Stimulated activated naive CD8-positive, alpha-beta T cell treated with anti-CD3 and anti-CD28 coated beads, Interleukin-15, amount 100 ng/mL, for 72 hours (primary cell): Measurements from ENCODE around the gene C16orf90.

ENCODE experiments used
- ATAC-seq: fragments of 150-1000 bp; cut with Tn5 transposase; 2 replicates; pipeline ENCODE4 v1.10.0; 2021; ENCODE audit warnings: mild to moderate bottlenecking, moderate library complexity
- DNase-seq, 2 donors: peaks; one replicate each; pipeline ENCODE4 v3.0.0; 2021 to 2022
- H3K27ac Mint-ChIP-seq, 2 donors: one replicate each; pipeline ENCODE4 v1.8.0; 2022; ENCODE audit warnings: mild to moderate bottlenecking in 2 of 2, mixed read lengths in 2 of 2, moderate library complexity in 2 of 2
- H3K27me3 Mint-ChIP-seq: one replicate; pipeline ENCODE4 v1.8.0; 2022; ENCODE audit warnings: mixed read lengths
- H3K4me1 Mint-ChIP-seq: one replicate; pipeline ENCODE4 v1.8.0; 2022; ENCODE audit warnings: mild to moderate bottlenecking, mixed read lengths
- H3K4me3 Mint-ChIP-seq, 2 donors: one replicate each; pipeline ENCODE4 v1.8.0; 2022; ENCODE audit warnings: mild to moderate bottlenecking in 2 of 2, mixed read lengths in 2 of 2, moderate library complexity in 1 of 2
- H3K9me3 Mint-ChIP-seq, 2 donors: one replicate each; pipeline ENCODE4 v1.8.0; 2022; ENCODE audit warnings: mixed read lengths in 2 of 2

C16orf90 gene

DNA sequence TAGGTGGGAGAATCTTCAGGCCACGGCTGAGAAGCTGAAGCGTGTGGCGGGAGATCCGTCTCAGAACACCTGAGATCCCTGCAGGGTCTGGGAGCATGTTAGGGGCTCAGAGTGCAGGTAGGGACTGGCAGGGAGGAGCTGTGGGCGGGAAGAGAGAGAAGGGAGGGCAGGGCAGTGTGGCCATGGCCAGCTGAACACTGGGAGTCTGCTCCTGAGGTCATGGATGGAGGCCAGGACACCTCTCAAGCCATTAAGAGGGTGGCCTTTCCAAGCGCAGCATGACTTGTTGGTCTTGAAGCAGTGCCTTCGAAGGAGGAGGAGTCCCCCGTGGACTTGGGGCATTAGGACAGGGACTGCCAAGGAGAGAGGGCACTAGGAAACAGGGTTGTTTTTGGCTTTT, 28.1 kb downstream of the C16orf90 start:
- DNase-seq = no peak
- no peaks in the 10 kb centered on the region for H3K27me3 Mint-ChIP-seq
- no peaks in the 10 kb centered on the region for H3K9me3 Mint-ChIP-seq
- peak overlapping the region; percentile 58 to 76 for H3K27ac Mint-ChIP-seq
- peak overlapping the region in 1 of 2 donors; percentile 33 for H3K4me3 Mint-ChIP-seq
- ATAC-seq = no peak
- H3K4me1 Mint-ChIP-seq = peaks cover 79% of the 10 kb centered on the region

DNA sequence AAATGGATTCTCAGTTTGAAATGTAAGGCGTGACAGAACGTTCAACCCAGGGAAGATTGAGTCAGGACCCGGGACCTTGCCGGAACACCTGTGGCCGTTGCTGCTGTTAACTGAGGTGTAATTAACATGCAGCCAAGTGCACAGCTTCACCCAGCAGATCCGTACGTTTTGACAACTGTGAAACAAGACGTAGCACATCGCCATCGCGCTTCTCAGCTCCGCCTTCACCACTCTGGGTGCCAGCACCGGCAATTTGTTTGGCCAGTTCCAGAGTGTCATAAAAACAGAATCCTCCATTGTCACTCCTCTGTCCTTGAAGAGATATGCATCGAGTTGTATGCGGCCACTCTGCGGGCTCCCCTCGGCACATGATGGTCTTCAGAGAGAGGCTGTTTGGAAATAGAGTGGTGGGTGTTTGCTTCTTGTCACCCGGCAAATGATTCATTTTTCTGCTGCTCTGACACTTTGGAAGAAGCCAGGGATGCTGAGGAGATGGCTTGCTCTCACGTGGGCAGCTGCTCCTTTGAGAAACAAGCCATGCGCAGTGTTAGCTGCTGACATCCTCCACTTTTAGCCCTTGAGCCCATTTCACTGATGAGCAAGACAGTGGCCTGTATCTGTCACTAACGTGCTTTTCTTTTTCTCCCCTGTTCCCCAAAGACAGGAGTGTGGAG, 29.2 kb downstream of the C16orf90 start:
- H3K27ac Mint-ChIP-seq = peak overlapping the region; percentile 38 to 63
- no peaks in the 10 kb centered on the region for H3K9me3 Mint-ChIP-seq
- ATAC-seq (no peak), DNase-seq (no peak)
- no peak overlapping the region for H3K4me3 Mint-ChIP-seq
- no peaks in the 10 kb centered on the region for H3K27me3 Mint-ChIP-seq
- peaks cover 81% of the 10 kb centered on the region for H3K4me1 Mint-ChIP-seq

GRCh38 chr16:3465301-3465700, 30.0 kb downstream of the C16orf90 start:
- DNase-seq (no peak), ATAC-seq (no peak)
- Mint-ChIP-seq H3K9me3 (no peaks in the 10 kb centered on the region), H3K4me1 (peaks cover 84% of the 10 kb centered on the region), H3K27ac (peak overlapping the region in 1 of 2 donors; percentile 78), H3K27me3 (no peaks in the 10 kb centered on the region), H3K4me3 (no peak overlapping the region)

DNA sequence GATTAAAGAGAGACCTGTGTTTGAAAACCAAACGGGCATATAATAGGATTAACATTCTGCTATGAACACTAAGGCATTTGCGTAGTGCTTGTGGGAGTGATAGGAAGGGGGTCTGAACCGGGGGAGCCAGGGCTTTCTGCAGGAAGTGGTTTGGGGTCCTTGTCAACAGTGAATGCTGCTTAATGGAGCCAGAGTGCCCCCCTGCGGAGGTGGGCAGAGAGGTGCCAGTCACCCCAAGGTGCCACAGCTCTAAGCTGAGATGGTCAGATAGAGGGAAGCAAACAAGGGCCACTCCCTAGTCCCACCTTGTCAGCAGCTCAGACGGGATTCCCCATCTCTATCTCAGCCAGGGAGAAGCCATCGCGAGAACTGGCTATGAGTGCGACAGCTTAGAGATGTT, 34.1 kb downstream of the C16orf90 start:
- peak; percentile 44 for ATAC-seq
- Mint-ChIP-seq H3K4me1 (peaks cover 74% of the 10 kb centered on the region), H3K27ac (peak overlapping the region; percentile 86 to 89), H3K4me3 (peak overlapping the region; percentile 66 to 68), H3K9me3 (no peaks in the 10 kb centered on the region), H3K27me3 (no peaks in the 10 kb centered on the region)
- DNase-seq = peak; percentile 55 to 66

- H3K4me3 Mint-ChIP-seq = peak overlapping the region; percentile 66 to 68
- H3K9me3 Mint-ChIP-seq = no peaks in the 10 kb centered on the region
- H3K27me3 Mint-ChIP-seq = no peaks in the 10 kb centered on the region
- H3K27ac Mint-ChIP-seq = peak overlapping the region; percentile 52 to 86
- DNase-seq = no peak
- peaks cover 73% of the 10 kb centered on the region for H3K4me1 Mint-ChIP-seq
- ATAC-seq = no peak
Observed at GRCh38 chr16:3460585-3460984, 34.7 kb downstream of the C16orf90 start.

DNA sequence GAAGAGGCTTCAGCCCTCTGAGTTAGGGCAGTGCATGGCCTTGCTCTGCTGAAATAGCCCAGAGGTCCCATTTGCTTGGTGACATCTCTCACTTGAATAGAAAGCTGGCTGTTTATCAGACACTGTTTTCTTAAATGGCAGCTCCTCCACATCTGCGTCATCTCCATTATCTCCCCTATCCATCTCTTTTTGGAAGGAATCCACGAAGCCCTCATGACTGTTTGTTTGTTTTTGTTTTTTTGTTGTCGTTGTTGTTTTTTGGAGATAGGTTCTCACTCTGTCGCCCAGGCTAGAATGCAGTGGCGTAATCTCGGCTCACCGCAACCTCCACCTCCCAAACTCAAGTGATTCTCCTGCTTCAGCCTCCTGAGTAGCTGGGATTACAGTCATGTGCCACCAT, 35.2 kb downstream of the C16orf90 start:
- Mint-ChIP-seq H3K27me3 (no peaks in the 10 kb centered on the region), H3K4me3 (peak overlapping the region; percentile 43 to 89), H3K4me1 (peaks cover 69% of the 10 kb centered on the region), H3K27ac (no peak overlapping the region), H3K9me3 (no peaks in the 10 kb centered on the region)
- no peak for ATAC-seq
- no peak for DNase-seq

DNA sequence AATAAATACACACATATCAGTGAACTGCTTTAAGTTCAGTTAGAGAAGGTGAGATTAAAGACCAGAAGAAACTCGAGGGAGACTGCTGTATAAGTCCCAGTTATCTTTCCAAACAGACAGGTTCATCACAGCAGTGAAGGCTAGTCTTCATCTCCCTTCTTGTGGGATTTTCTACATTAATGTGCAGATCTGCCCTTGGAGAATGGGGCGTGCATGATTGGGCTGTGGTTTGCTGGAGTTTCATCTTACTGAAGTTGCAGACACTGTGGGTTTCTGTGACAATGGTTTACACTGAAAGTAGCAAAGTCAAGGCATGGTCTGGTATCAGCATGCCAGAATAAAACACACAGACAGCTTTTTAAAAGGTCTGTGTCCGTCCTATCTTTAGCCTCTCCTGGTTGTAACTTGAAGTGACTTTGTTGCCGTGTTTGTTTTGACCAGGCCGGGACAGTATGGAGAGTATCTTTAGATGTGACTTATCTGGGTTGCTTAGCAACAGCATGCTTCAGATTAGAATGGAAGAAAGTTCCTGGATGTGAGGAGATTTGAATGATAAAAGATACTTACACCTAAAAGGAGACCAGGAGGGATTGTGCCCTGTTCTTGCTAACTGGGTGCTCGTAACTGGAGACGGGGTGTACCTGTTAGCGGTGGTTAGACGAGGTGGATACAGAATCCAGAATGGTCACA, 35.7 kb downstream of the C16orf90 start:
- peak overlapping the region; percentile 89 to 95 for H3K4me3 Mint-ChIP-seq
- ATAC-seq (peak; percentile 41), DNase-seq (peak in 1 of 2 donors; percentile 49)
- peak overlapping the region in 1 of 2 donors; percentile 37 for H3K27ac Mint-ChIP-seq
- peaks cover 64% of the 10 kb centered on the region for H3K4me1 Mint-ChIP-seq
- H3K27me3 Mint-ChIP-seq = no peaks in the 10 kb centered on the region
- no peaks in the 10 kb centered on the region for H3K9me3 Mint-ChIP-seq

DNA sequence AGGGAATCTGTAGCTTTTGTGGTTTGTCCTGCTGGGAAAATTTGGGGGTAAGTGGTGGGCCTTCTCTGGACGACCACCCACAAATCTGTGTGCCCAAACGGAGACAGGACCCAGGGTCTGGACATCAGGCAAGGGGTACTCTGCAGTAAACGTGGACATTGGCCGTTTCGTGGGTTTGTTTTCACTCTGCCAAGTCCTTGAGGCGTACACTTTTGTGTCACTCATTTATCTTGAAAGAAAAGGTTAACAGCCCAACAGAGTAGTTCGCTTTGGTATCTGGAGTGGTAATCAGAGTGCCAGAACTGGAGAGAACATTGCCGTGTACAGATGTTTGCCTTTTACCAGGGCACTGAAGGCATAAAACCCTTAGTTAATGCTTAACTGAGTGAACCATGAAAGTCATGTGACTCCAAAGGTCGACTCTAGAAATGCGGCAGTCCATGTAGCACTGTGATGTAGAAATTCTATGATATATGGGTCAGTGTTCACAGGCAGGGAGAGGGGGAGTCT, 36.4 kb downstream of the C16orf90 start:
- Mint-ChIP-seq H3K4me1 (peaks cover 57% of the 10 kb centered on the region), H3K27me3 (no peaks in the 10 kb centered on the region), H3K27ac (peak overlapping the region; percentile 93), H3K9me3 (no peaks in the 10 kb centered on the region), H3K4me3 (peak overlapping the region; percentile 89 to 95)
- ATAC-seq = peak; percentile 11
- DNase-seq = no peak

DNA sequence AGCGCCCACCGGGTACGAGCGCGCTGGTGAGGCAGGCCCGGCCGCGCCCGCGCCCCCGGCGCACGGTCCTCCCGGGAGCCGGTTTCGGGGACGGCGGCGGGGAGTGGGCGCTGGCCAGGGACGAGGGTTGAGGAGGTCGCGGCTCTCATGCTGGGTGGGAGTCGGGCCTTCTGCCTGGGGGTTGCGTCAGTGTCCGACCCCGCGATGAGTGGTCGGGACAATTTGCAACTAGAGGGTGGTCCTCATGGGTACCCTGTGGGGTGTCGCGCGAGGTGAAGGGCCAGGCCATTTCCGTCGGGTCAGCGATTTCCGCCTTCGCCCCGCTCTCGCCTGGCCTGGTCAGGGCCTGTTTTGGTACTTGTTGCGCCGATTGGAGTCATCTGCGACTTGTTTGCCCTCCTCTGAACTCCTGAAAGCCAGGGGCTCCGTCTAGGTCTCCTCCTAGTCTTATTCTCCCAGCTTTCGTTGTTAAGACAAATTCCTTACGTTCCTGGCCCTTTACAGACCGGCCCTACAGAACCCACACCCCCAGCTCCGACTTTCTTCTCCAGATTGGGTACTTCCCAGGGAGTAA, 36.9 kb downstream of the C16orf90 start:
- DNase-seq (peak; percentile 31 to 36), ATAC-seq (no peak)
- H3K27me3 Mint-ChIP-seq = no peaks in the 10 kb centered on the region
- peak overlapping the region; percentile 89 to 95 for H3K4me3 Mint-ChIP-seq
- no peaks in the 10 kb centered on the region for H3K9me3 Mint-ChIP-seq
- H3K4me1 Mint-ChIP-seq = peaks cover 55% of the 10 kb centered on the region
- H3K27ac Mint-ChIP-seq = peak overlapping the region; percentile 93

DNA sequence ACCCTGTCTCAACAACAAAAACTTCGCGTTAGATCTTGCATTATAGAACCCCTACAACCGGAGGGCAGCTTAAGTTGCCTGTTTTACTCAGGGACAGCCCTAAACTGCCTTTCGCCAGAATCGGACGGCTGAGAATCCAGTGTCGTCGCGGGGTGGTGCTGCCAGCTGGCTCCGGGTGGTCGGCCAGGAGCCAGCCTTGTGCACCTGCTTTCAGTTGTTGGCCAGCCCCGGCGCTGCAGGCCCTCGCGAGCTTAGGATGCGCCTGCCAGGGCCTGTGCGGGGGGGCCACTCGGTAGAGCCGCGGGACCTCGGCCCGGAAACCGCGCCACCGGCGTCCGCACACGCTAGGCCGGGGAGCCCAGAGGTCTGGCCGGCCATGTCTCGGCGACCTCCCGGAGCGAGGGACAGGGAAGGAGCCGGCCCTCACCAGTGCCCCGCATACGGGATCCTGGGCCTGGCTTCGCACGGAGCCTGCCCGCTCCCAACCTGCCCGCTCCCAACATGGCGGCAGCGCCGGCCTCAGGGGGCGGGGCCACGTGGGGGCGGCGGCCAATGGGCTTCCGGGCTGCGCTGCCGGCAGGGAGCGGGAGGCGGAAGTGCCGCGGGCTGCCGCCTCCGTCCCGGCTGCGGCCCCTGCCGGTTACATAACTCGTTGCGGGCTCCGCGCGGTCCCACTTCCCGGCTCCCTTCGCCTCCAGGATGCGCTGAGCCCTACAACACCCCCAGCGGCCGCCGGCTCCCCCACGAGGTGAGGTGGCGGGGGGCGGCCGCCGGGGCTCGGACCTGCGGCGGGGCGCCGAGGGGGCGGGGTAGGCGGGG, 37.6 kb downstream of the C16orf90 start:
- DNase-seq (peak; percentile 91 to 93), ATAC-seq (peak; percentile 86)
- Mint-ChIP-seq H3K4me3 (peak overlapping the region; percentile 86 to 88), H3K9me3 (no peaks in the 10 kb centered on the region), H3K27ac (peak overlapping the region; percentile 95 to 96), H3K27me3 (no peaks in the 10 kb centered on the region), H3K4me1 (peaks cover 54% of the 10 kb centered on the region)

GRCh38 chr16:3454631-3455147, 40.6 kb downstream of the C16orf90 start:
- no peak overlapping the region for H3K4me3 Mint-ChIP-seq
- DNase-seq (no peak), ATAC-seq (no peak)
- peaks cover 27% of the 10 kb centered on the region for H3K4me1 Mint-ChIP-seq
- no peaks in the 10 kb centered on the region for H3K9me3 Mint-ChIP-seq
- H3K27ac Mint-ChIP-seq = no peak overlapping the region
- H3K27me3 Mint-ChIP-seq = no peaks in the 10 kb centered on the region

GRCh38 chr16:3454093-3454492, 41.2 kb downstream of the C16orf90 start:
- Mint-ChIP-seq H3K4me3 (no peak overlapping the region), H3K27ac (no peak overlapping the region)
- ATAC-seq = no peak

GRCh38 chr16:3444032-3444388, 51.3 kb downstream of the C16orf90 start:
- Mint-ChIP-seq H3K27me3 (no peaks in the 10 kb centered on the region), H3K9me3 (peaks cover 9 to 12% of the 10 kb centered on the region in 2 donors), H3K27ac (peak overlapping the region; percentile 95 to 99), H3K4me1 (peaks cover 22% of the 10 kb centered on the region), H3K4me3 (peak overlapping the region; percentile 87 to 95)
- ATAC-seq = peak; percentile 79
- peak in 1 of 2 donors; percentile 56 for DNase-seq

More at GRCh38 chr16:3454093-3454492, 41.2 kb downstream of the C16orf90 start:
- peaks cover 21% of the 10 kb centered on the region for H3K4me1 Mint-ChIP-seq
- no peaks in the 10 kb centered on the region for H3K27me3 Mint-ChIP-seq
- no peak for DNase-seq
- H3K9me3 Mint-ChIP-seq = no peaks in the 10 kb centered on the region
